Lower lobe of right lung (tissue), 2 donors: ENCODE measurements around the gene SRC. TPM values are rescaled to one million over a fixed set of nuclear protein-coding genes. Genes with fewer than 3 reads are reported as not detected.
A peak's percentile ranks its signal among the peaks of the same experiment; 100 is the strongest.

ENCODE experiments used
- ATAC-seq, 2 donors: fragments of 200-7000 bp; cut with Tn5 transposase; one replicate each; pipeline ENCODE4 v1.9.1; 2020 to 2022; ENCODE audit warnings: mild to moderate bottlenecking in 2 of 2, moderate library complexity in 2 of 2
- DNase-seq: peaks from one replicate; pipeline ENCODE4 v3.0.0-alpha.2; 2020
- H3K27ac ChIP-seq: fragments of 200-600 bp; one replicate; pipeline ENCODE4 v1.8.0; 2022
- H3K27me3 ChIP-seq: fragments of 200-600 bp; one replicate; pipeline ENCODE4 v1.8.0; 2022; ENCODE audit warnings: low read depth
- H3K36me3 ChIP-seq: fragments of 200-600 bp; one replicate; pipeline ENCODE4 v1.8.0; 2022; ENCODE audit warnings: mild to moderate bottlenecking
- H3K4me1 ChIP-seq: fragments of 200-600 bp; one replicate; pipeline ENCODE4 v1.8.0; 2022
- H3K4me3 ChIP-seq: fragments of 200-600 bp; one replicate; pipeline ENCODE4 v1.8.0; 2022; ENCODE audit warnings: mild to moderate bottlenecking
- H3K9me3 ChIP-seq: fragments of 200-600 bp; one replicate; pipeline ENCODE4 v1.8.0; 2022
- intact Hi-C: fragments of 100-400 bp; cut with DNase I; formaldehyde crosslinking; loops from one replicate; pipeline ENCODE4 v1.11.0; 2022
- total RNA-seq: library from RNA; stranded (reverse); fragmentation: NEBNext Ultra II Directional; extraction: Animal tissue kit (Norgen Biotek cat#: 25700); gene quantifications from one replicate; pipeline ENCODE4 v1.2.1, GENCODE V29; 2021
- TF ChIP-seq, protein P1 (sequence below): fragments of 200-600 bp; IDR thresholded peaks from one replicate; pipeline ENCODE4 v1.8.0; 2022; ENCODE audit warnings: antibody characterized with exemption, mild to moderate bottlenecking
- donor health status: DM: no; HTN: yes; CAD: no; lungs with severe emphysema.

SRC gene
- total RNA-seq, 1 donor from 2014 or later, result 72.7 TPM

DNA sequence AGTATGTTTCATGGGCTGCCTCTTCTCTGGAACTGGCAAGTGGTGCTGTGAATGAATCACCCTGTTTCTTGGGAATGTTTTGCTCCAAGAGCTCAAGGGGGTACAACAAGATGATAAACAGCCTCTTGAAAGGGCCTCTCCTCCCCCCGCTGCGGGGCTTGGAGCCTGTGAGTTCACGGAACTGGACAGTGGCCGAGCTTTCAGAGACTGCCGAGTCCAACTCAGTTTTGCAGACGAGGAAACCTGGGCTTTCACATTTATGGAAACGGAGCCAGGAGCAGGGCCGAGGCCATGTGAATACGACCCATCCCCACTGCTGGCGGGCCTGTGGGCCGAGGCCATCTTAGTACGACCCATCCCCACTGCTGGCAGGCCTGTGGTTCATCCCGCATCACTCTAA is 18.2 kb upstream of the SRC start:
- Histone ChIP-seq H3K4me1 (peaks cover 9% of the 10 kb centered on the region), H3K9me3 (no peaks in the 10 kb centered on the region), H3K27me3 (no peaks in the 10 kb centered on the region), H3K4me3 (no peak overlapping the region), H3K27ac (peak overlapping the region; percentile 24), H3K36me3 (no peaks in the 10 kb centered on the region)
- DNase-seq (peak; percentile 76), ATAC-seq (peak; percentile 70 to 79)
- intact Hi-C loops, result no loop called here
- TF ChIP-seq, protein P1, sequence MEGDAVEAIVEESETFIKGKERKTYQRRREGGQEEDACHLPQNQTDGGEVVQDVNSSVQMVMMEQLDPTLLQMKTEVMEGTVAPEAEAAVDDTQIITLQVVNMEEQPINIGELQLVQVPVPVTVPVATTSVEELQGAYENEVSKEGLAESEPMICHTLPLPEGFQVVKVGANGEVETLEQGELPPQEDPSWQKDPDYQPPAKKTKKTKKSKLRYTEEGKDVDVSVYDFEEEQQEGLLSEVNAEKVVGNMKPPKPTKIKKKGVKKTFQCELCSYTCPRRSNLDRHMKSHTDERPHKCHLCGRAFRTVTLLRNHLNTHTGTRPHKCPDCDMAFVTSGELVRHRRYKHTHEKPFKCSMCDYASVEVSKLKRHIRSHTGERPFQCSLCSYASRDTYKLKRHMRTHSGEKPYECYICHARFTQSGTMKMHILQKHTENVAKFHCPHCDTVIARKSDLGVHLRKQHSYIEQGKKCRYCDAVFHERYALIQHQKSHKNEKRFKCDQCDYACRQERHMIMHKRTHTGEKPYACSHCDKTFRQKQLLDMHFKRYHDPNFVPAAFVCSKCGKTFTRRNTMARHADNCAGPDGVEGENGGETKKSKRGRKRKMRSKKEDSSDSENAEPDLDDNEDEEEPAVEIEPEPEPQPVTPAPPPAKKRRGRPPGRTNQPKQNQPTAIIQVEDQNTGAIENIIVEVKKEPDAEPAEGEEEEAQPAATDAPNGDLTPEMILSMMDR, result no peak

DNA sequence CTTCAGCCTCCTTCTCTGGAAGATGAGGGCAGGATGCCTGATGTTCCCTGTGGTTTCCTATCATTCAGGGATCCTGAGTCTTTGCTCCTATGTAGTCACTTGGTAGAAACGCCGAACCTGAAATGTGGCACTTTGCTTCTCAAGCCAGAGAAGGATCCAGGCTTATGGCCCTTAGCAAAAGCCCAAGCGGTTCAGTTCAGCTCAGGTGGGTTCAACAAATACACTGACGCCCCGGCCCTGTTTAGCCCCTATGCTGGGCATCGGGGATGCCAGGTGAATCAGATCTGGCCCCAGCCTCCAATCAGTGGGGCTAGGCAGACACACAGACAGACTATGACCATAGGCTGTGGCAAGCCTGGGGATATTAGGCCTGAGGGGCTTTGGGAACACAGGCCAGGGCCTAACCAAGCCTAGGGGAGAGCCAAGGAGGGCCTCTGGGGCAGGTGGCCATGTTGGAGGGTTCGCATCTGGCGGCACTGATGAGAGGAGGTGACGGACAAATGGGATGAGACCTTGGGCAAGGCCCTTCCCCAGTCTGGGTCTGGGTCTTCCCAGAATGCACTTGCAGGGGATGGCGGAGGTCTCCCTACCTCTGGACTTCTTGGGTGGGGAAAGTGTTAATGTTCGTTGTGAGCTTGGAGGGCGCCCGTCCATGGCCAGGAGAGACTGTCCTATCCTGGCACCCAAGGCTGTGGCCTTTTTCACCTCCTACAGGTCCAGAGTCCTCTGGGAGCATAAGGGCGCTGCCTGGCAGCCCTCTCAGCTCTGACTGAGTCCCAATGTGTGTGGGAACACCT is 17.6 kb upstream of the SRC start:
- ATAC-seq (no peak), DNase-seq (no peak)
- peak overlapping the region; percentile 24 for H3K27ac ChIP-seq

DNA sequence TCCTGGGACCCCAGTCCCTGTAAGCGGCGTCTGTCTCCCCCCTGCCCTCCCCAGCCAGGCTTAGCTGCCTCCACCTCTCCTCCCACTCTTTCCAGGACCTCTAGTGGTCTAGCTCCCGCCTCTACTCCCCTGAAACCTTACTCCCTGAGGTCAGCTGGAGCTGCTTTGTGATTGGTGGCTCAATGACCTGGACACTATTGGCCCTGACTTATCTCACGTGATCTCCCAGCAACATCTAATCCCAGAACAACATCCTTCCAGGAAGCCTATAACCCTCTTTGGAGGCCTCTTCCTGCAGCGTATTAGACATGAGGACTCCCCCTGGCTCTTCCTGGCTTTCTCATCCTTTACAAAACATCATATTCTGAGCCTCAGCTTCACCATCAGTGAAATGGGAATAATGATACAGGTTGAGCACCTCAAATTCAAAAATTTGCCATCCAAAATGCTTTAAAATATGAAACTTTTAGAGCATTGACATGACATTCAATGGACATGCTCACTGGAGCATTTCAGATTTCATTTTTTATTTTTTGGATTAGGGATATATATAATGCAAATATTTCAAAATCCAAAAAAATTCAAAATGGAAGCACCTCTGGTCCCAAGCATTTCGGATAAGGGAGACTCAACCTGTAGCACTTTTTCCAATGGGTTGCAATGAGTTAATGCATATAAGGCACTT is 16.3 kb upstream of the SRC start:
- intact Hi-C loops, result no loop called here
- TF ChIP-seq, protein P1, result no peak

More for the DNA sequence above, 17.6 kb upstream of the SRC start:
- Histone ChIP-seq H3K4me1 (peaks cover 9% of the 10 kb centered on the region), H3K27me3 (no peaks in the 10 kb centered on the region), H3K4me3 (no peak overlapping the region), H3K36me3 (no peaks in the 10 kb centered on the region), H3K9me3 (no peaks in the 10 kb centered on the region)
- intact Hi-C loops, result no loop called here
- TF ChIP-seq, protein P1, result no peak

DNA sequence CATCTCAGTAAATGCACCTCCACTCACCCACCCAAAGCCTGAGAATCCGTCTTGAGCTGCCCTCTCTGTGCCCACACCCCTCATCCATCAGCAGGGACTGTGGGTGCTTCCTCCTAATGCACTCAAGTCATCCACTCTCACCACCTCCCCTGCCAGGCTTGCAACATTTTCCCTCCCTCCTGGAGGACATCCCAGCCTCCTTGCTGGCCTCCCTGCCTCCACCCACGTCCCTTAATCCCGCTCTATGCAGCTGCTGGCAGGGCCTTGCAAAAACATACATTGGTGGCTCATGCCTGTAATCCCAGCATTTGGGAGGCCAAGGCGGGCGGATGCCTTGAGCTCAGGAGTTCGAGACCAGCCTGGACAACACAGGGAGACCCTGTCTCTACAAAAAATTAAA is 15.6 kb upstream of the SRC start:
- intact Hi-C loops, result no loop called here
- no peaks in the 10 kb centered on the region for H3K36me3 ChIP-seq
- no peak overlapping the region for H3K27ac ChIP-seq
- H3K9me3 ChIP-seq, result no peaks in the 10 kb centered on the region
- H3K4me3 ChIP-seq, result no peak overlapping the region
- TF ChIP-seq, protein P1, result no peak
- peaks cover 9% of the 10 kb centered on the region for H3K4me1 ChIP-seq
- DNase-seq (no peak), ATAC-seq (no peak)
- H3K27me3 ChIP-seq, result no peaks in the 10 kb centered on the region

More for the DNA sequence above, 16.3 kb upstream of the SRC start:
- ATAC-seq, result no peak
- no peak for DNase-seq
- Histone ChIP-seq H3K4me1 (peaks cover 9% of the 10 kb centered on the region), H3K4me3 (no peak overlapping the region), H3K9me3 (no peaks in the 10 kb centered on the region), H3K36me3 (no peaks in the 10 kb centered on the region), H3K27me3 (no peaks in the 10 kb centered on the region), H3K27ac (no peak overlapping the region)

DNA sequence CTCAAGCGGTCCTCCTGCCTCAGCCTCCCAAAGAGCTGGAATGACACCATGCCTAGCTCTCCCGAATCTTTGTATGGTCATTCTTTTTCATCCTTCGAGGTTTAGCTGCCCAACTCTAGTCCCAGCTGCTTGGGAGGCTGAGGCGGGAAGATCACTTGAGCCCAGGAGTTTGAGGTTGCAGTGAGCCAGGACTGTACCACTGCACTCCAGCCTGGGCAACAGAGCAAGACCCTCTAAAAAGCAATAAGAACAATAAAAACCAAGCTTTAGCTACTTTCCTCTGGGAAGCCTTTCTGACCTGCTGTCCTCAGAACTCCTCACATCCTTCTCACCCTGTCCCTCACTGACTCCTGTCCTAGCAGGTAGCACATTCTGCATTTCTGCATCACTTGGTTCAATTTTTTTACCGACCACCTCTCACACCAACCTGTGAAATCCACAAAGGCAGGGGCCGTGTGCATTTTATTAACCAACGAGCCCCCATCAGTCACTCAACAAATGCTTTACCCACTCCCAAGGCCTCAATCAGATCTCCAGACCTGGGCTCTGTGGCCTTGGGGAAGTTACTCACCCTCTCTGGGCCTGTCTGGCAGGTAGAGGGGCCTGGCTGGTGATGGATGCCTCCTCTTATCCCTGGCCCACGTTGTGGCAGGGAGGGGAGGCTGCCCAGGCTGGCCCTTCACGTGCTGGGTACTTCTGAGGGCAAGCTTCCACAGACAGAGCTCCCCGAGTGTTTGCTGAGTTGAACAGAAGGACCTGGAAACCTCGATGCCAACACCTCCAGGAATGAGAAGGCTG is 14.7 kb upstream of the SRC start:
- H3K27me3 ChIP-seq, result no peaks in the 10 kb centered on the region
- no peaks in the 10 kb centered on the region for H3K36me3 ChIP-seq
- no peak overlapping the region for H3K4me3 ChIP-seq
- H3K4me1 ChIP-seq, result peaks cover 14% of the 10 kb centered on the region
- TF ChIP-seq, protein P1, result no peak
- peak overlapping the region; percentile 46 for H3K27ac ChIP-seq
- no peak for DNase-seq
- intact Hi-C loops, result no loop called here
- ATAC-seq, result peak; percentile 54 to 74
- H3K9me3 ChIP-seq, result no peaks in the 10 kb centered on the region
